ENCODE data around the gene CDH12. TPM values are rescaled to one million over a fixed set of nuclear protein-coding genes. Genes with fewer than 3 reads are reported as not detected.
A peak's percentile ranks its signal among the peaks of the same experiment; 100 is the strongest.
"Not testable (repeated sequence)": the region's sequence is repeated elsewhere in the genome, so short reads cannot be mapped to it uniquely, and the experiment has no call there.

CDH12 gene
- total RNA-seq, 1 experiment from 2014 or later = 33.1 TPM

DNA sequence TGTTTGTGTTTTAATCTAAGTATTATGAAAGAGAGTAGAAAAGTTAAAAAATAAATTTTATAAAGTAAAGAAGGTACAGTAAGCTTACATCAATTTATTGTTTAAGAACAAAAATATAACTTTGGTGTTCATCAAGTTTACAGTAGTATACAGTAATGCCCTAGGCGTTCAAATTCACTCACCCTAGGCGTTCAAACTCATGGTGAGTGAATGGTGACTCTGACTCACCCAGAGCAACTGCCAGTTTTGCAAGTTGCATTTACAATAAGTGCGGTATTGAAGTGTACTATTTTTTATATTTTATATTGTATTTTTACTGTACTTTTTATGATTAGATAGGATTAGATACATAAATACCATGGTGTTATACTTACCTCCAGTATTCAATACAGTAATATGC lies 421.3 kb downstream of the CDH12 start:
- in situ Hi-C loops (cut with HindIII; ENCODE audit: low pct_unique_long_range_greater_than_20kb, low sequenced_read_pairs) = no loop called here
- DNase-seq (ENCODE audit: low read depth, low spot score) = peak; percentile 13

DNA sequence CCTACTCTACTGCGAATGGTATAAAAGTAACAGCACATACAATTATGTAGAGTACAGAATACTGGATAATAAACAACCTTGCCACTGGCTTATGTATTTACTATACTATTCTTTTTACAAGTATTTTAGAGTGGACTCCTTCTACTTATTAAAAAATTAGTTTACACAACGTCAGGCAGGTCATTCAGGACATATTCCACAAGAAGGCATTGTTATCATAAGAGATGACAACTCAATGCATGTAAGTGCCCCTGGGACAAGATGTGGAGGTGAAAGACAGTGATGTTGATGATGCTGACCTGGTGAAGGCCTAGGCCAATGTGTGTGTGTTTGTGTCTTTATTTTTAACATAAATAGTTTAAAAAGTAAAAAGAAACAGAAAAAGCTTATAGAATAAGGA lies 421.7 kb downstream of the CDH12 start:
- in situ Hi-C loops (cut with HindIII; ENCODE audit: low pct_unique_long_range_greater_than_20kb, low sequenced_read_pairs) = no loop called here
- DNase-seq (ENCODE audit: low read depth, low spot score) = peak; percentile 75

GRCh38 chr5:22411554-22412349 lies 441.4 kb downstream of the CDH12 start:
- DNase-seq (ENCODE audit: low read depth, low spot score) = no peak
- in situ Hi-C loops (cut with HindIII; ENCODE audit: low pct_unique_long_range_greater_than_20kb, low sequenced_read_pairs) = no loop called here

- in situ Hi-C loops (cut with HindIII; ENCODE audit: low pct_unique_long_range_greater_than_20kb, low sequenced_read_pairs) = no loop called here
- no peak for DNase-seq (ENCODE audit: low read depth, low spot score)
These were observed 461.2 kb downstream of the CDH12 start for GRCh38 chr5:22391956-22392355.

GRCh38 chr5:22390888-22391287 lies 462.3 kb downstream of the CDH12 start:
- in situ Hi-C loops (cut with HindIII; ENCODE audit: low pct_unique_long_range_greater_than_20kb, low sequenced_read_pairs) = no loop called here
- no peak for DNase-seq (ENCODE audit: low read depth, low spot score)

GRCh38 chr5:22372826-22373660 lies 480.1 kb downstream of the CDH12 start:
- in situ Hi-C loops (cut with HindIII; ENCODE audit: low pct_unique_long_range_greater_than_20kb, low sequenced_read_pairs) = no loop called here
- no peak for DNase-seq (ENCODE audit: low read depth, low spot score)

DNA sequence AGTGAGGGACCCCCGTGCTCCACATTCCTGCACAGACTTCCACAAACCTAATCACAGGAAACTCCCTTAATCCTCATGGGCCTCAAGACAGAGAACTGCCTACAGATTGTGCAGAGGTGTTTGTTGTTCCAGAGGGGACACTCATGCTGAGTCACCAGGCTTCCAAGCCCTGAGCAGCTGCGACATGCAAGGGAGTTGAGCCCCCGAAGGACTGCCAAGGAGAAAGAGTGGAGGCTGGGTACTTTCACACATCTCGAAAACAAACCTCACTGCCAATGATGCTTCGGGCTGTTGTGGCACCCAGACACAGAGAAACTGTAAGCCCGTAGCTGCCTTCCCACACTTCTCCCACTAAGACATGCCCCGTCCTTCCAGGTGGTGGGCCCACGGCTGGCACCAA lies 480.8 kb downstream of the CDH12 start:
- DNase-seq (ENCODE audit: low read depth, low spot score) = no peak
- in situ Hi-C loops (cut with HindIII; ENCODE audit: low pct_unique_long_range_greater_than_20kb, low sequenced_read_pairs) = no loop called here

- in situ Hi-C loops (cut with HindIII; ENCODE audit: low pct_unique_long_range_greater_than_20kb, low sequenced_read_pairs) = no loop called here
- DNase-seq (ENCODE audit: low read depth, low spot score) = no peak
These were observed 498.2 kb downstream of the CDH12 start for GRCh38 chr5:22354956-22355355.

DNA sequence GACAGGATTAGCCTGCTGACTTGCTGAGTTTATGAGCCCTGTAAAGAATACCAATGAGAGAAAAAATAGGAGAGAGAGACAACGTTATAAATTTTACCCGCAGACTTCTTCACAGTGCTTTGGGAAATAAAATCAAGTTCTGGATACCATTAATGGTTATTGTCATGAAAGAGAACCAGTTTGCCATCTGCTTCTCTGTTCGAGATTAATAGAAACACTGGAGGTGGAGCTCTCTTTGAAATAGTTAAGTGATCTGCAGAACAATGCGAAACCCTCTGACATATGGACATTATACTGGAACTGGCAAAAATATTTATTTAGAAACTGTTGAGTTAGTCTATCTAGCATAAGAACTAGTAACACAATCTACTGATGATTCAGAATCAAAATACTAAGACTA lies 500.7 kb downstream of the CDH12 start:
- in situ Hi-C loops (cut with HindIII; ENCODE audit: low pct_unique_long_range_greater_than_20kb, low sequenced_read_pairs) = no loop called here
- no peak for DNase-seq (ENCODE audit: low read depth, low spot score)

GRCh38 chr5:22351178-22351577 lies 502.0 kb downstream of the CDH12 start:
- DNase-seq (ENCODE audit: low read depth, low spot score) = no peak
- in situ Hi-C loops (cut with HindIII; ENCODE audit: low pct_unique_long_range_greater_than_20kb, low sequenced_read_pairs) = no loop called here

GRCh38 chr5:22348027-22348426 lies 505.1 kb downstream of the CDH12 start:
- in situ Hi-C loops (cut with HindIII; ENCODE audit: low pct_unique_long_range_greater_than_20kb, low sequenced_read_pairs) = no loop called here
- no peak for DNase-seq (ENCODE audit: low read depth, low spot score)

GRCh38 chr5:22344000-22344399 lies 509.1 kb downstream of the CDH12 start:
- in situ Hi-C loops (cut with HindIII; ENCODE audit: low pct_unique_long_range_greater_than_20kb, low sequenced_read_pairs) = no loop called here
- no peak for DNase-seq (ENCODE audit: low read depth, low spot score)

GRCh38 chr5:22341406-22341805 lies 511.7 kb downstream of the CDH12 start:
- in situ Hi-C loops (cut with HindIII; ENCODE audit: low pct_unique_long_range_greater_than_20kb, low sequenced_read_pairs) = no loop called here
- no peak for DNase-seq (ENCODE audit: low read depth, low spot score)

GRCh38 chr5:22332949-22333348 lies 520.2 kb downstream of the CDH12 start:
- in situ Hi-C loops (cut with HindIII; ENCODE audit: low pct_unique_long_range_greater_than_20kb, low sequenced_read_pairs); DNase-seq (ENCODE audit: low read depth, low spot score): not testable (repeated sequence)

DNA sequence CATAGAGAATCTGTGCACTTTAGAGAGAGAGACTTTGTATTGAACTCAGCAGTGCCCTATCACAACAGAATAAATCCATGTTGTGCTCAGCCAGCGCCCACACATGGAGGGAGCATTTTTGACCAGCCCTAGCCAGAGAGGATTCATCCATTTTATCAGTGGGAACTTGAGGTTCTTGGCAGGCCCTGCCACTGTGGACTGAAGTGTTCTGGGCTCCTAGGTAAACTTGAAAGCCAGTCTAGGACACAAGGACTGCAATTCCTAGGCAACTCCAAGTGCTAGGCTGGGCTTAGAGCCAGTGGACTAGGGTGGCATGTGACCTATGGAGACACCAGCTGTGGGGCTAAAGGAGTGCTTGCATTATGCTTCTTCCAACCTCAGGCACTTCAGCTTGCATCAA lies 523.5 kb downstream of the CDH12 start:
- in situ Hi-C loops (cut with HindIII; ENCODE audit: low pct_unique_long_range_greater_than_20kb, low sequenced_read_pairs) = no loop called here
- no peak for DNase-seq (ENCODE audit: low read depth, low spot score)

GRCh38 chr5:22319798-22320197 lies 533.3 kb downstream of the CDH12 start:
- in situ Hi-C loops (cut with HindIII; ENCODE audit: low pct_unique_long_range_greater_than_20kb, low sequenced_read_pairs) = no loop called here
- peak; percentile 33 for DNase-seq (ENCODE audit: low read depth, low spot score)

- no peak for DNase-seq (ENCODE audit: low read depth, low spot score)
- in situ Hi-C loops (cut with HindIII; ENCODE audit: low pct_unique_long_range_greater_than_20kb, low sequenced_read_pairs) = no loop called here
These were observed 536.9 kb downstream of the CDH12 start for GRCh38 chr5:22316294-22316693.

- DNase-seq (ENCODE audit: low read depth, low spot score); in situ Hi-C loops (cut with HindIII; ENCODE audit: low pct_unique_long_range_greater_than_20kb, low sequenced_read_pairs): not testable (repeated sequence)
These were observed 538.1 kb downstream of the CDH12 start for GRCh38 chr5:22315052-22315451.

DNA sequence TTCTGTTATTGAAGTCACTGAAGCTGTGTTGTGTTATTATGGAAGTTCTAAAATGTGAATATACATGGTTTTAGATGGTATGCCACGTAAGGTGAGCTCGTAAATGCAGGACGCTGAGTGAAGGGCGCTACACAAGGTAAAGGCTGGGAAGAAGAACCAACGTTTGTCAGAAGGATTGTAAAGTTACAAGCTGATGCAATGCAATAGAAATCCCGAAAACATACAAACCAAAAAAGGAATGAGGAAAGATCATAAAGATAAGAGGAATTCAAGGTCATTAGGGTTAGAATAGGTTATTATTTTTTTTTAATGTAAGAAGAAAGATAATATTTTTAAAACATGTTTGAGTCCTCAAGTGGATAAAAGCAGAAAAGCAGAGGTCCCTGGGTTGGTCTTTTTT lies 538.6 kb downstream of the CDH12 start:
- DNase-seq (ENCODE audit: low read depth, low spot score) = no peak
- in situ Hi-C loops (cut with HindIII; ENCODE audit: low pct_unique_long_range_greater_than_20kb, low sequenced_read_pairs) = no loop called here

All from SK-MEL-5 (cell line).